HG03432 (cell line): ENCODE measurements around the gene GINS2.

ENCODE experiments used
- ATAC-seq: cut with Tn5 transposase; IDR thresholded peaks from one replicate; pipeline ENCODE4 v1.9.1; 2021; ENCODE audit warnings: mild to moderate bottlenecking, moderate library complexity; ENCODE audit not compliant: unreplicated experiment

Gene GINS2

DNA sequence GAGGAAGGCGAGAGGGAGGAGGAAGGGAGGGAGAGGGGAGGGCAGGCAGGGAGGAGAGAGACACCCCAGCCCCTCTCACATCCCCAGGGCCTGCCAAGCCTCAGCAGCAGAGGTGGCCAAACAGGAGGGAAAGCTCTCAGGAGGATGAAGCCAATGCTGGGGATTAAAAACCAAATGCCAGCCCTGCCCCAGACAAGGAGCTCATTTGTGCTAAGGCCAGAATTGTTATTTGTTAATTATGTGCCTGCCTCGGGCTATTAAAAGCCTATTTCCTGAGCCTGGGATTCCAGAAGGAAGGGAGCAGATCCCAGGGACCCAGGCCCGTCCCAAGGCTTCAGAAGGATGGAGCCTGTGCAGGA is 27.9 kb upstream of the GINS2 start:
- no peak for ATAC-seq

DNA sequence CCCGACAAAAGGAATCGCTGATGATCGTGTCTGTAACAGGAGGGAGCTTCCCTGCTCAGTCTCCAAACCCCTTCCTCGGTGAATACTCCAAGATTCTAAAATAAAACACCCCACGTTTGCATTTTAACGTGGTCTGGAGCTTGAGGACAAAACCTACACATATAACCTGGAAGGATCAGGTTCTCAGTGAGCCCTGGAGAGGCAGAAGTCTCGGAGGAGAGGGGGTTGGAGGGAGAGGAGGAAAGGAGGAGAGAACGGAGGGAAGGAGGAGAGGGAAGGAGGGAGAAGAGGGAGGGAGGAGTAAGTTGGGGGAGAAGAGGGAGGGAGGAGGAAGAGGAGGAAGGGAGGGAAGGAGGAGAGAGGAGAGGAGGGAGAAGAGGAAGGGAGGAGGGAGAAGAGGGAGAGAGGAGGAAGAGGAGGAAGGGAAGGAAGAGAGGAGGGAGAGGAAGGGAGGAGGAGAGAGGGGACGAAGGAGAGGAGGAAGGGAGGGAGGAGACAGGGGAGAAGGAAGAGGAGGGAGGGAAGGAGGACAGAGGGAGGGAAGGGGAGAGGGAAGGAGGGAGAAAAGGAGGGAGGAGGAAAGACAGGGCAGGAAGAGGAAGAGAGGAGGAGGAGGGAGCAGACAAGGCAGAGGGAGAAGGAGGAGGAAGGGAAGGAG is 27.4 kb upstream of the GINS2 start:
- no peak for ATAC-seq

DNA sequence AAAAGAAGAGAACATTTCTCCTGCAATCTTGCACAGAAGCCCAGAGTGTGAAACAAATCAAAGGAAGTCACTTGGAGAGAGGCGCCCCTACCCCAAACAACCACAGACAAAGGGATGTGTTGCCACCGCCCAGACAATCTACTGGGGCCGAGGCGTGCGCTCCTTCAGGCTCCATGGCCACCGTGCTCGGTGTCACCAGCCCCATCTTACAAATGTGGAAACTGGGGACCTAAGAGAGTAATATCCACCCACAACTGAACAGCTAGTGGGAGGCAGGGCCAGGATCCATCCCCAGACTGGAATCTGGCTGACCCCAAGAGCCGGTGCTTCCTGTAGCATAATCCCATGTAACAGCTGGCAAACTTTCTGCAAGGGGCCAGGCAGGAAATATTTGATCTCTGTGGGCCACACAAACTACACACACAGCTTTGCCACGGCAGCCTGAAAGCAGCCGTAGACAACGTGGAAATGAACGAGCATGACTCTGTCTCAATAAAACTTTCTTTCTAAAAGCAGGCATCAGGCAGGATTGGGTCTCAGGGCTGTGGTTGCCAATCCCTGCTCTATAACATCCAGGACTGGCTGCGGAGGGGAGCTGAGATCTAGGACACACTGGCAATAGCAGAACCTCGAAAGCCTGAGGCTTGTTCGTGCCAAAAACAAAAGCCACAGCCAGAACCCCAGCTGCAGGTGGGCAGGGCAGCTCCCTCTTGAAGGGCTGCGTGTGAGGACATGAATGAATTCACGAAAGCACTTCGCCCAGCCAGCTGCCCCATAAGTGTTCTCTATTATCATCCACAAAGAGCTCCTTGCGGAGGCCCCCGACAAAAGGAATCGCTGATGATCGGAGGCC is 26.6 kb upstream of the GINS2 start:
- no peak for ATAC-seq

DNA sequence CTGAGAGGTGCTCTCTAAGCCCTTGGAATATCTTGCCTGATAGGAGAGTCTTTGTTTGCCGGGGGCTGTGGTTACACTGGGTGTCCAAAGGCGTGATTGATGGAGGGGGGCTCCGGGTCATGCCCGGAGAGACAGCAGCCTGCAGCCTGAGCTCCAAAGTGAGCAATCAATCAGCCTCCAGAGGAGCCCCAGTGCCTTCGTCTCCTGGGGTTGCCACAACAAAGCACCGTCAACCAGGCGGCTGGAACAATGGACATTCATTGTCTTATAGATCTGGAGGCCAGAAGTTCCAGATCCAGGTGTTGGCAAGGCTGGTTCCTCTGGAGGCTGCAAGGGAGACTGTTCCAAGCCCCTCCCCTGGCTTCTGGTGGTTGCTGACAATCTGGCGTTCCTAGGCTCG is 24.0 kb upstream of the GINS2 start:
- no peak for ATAC-seq

DNA sequence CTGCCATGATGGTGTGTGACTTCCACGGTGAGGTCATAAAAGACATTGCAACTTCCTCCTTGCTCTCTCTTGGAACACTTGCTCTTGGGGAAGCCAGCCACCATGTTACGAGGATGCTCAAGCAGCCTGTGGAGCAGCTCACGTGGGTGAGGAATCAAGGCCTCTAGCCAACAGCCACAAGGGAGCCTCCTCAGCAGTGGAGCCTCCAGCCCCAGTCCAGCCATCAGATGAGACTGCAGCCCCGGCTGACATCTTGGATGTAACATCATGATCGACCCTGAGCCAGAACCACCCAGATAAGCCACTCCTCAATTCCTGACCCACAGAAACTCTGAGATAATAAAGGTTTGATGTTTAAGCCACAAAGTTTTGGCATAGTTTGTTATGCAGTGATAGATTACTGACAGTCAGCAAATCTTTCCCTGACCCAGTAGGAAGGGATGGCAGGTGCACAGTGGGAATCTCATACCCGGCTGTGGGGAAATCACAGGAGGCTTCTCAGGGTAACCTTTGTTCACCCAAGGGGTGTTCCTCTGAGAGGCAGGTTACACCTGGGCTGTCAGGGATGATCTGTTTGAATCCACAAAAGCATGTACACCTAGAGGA is 23.3 kb upstream of the GINS2 start:
- no peak for ATAC-seq

DNA sequence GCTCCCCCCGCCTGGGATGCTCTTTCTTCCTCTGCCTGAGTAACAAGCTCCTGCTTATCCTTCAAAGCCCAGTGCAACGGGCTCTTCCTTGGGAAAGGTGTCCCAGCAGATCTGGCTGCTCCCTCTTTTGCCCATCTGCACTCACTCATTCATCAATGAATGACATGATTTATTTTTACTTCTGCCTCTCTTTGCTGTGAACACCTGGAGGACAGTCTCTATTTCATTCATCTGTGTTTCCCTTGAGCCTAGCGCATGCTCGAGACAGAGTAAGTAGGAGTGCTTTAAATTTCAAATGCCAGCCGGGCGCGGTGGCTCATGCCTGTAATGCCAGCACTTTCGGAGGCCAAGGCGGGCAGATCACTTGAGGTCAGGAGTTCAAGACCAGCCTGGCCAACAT is 22.0 kb upstream of the GINS2 start:
- no peak for ATAC-seq

DNA sequence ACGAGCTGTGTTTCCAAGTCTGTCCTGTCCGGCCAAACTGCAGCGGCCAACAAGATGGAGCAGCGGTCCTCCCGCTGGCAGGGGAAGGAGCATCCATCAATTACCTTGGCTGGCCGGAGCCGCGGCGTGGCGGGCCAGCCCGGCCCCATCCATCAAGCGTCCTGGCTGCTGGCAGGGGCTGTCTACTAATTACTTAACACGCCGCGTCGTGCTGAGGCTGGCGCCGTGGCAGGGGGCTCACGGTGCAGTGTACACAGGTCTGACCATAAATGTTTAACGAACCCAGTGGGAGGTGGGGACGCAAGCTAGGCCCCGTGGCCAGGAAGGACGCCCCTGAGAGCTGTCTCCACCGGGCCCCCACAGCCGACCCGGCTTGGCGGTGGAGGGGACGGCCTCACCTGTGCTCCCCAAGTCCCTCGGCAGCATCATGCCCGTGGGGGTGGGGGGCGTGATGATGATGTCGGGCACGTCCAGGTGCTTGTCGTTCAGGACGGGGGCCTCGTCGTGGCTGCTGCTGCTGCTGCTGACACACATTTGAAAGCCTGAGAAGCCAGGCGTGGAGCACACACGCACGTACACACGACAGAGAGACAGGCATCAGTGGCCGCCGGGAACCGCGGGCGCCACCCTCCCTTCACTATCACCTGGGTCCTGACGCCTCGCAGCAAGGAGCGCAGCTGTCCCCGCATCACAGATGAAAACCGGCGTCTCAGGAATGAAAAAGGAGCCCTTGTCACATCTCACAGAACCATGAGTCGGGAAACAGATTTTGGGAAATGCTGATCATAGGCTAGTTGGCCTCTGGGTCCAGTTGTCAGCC is 21.2 kb upstream of the GINS2 start:
- no peak for ATAC-seq

DNA sequence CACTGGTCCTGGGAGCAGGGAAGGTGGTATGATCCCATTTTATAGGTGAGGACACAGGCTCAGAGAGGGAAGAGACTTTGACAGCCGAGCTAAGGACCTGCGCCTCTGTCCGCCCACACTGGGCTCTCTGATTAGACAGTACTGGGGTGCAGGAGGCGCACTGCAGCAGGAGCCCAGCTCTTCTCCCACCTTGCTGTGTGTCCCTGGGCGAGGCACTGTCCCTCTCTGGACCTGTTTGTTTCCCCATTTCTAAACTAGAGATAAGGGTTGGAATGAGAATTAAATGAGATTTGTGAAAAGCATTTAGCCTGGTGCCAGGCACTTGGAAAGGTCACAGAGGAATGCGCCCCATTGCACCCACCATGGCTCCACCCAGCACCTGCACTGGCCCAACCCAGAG is 19.6 kb upstream of the GINS2 start:
- ATAC-seq, result no peak

DNA sequence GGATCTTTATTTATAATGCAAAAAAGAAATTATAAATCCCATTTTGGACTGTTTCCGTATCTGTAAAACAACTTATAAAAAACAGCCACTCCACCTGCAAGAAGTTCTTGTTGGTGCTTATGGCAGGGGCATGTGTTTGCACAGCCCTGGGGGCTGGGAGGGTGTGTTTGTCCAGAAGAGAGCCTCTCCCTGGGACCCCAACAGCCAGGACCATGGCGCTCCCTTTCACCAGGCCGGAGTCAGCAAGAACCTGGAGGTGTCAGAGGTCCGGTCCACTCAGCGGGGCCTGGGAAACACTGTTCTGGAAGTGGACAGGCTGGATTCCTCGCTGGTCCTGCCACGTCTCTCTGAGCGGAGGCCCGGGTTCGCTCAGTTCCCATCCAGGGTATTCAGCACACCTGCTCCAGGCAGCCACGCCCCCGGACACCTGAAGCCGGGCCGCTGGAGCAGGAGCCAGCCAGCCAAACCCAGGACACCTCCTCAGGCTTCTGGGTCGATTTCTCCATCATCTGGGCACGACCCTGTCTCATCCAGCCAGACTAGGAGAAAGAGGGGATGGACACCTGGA is 18.9 kb upstream of the GINS2 start:
- ATAC-seq, result no peak

DNA sequence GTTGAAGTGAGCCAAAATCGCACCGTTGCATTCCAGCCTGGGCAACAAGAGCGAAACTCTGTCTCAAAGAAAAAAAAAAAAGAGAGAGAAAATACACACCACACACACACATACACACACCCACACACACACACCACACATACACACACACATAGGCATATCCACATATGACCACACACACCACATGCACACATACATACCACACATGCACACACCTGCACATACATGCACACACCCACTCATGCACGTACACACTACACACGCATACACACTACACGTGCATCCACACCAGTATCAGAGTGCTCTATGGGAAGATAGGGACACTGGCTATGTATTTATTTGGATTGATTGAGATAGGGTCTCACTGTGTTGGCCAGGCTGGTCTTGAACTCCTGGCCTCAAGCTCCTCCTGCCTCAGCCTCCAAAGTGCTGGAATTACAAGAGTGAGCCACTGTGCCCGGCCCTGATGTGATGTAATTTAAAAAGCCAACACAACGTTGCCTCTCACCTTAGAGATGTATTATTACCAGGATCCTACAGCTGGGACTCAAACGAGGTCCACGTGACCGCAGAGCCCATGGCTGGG is 17.8 kb upstream of the GINS2 start:
- ATAC-seq, result no peak

DNA sequence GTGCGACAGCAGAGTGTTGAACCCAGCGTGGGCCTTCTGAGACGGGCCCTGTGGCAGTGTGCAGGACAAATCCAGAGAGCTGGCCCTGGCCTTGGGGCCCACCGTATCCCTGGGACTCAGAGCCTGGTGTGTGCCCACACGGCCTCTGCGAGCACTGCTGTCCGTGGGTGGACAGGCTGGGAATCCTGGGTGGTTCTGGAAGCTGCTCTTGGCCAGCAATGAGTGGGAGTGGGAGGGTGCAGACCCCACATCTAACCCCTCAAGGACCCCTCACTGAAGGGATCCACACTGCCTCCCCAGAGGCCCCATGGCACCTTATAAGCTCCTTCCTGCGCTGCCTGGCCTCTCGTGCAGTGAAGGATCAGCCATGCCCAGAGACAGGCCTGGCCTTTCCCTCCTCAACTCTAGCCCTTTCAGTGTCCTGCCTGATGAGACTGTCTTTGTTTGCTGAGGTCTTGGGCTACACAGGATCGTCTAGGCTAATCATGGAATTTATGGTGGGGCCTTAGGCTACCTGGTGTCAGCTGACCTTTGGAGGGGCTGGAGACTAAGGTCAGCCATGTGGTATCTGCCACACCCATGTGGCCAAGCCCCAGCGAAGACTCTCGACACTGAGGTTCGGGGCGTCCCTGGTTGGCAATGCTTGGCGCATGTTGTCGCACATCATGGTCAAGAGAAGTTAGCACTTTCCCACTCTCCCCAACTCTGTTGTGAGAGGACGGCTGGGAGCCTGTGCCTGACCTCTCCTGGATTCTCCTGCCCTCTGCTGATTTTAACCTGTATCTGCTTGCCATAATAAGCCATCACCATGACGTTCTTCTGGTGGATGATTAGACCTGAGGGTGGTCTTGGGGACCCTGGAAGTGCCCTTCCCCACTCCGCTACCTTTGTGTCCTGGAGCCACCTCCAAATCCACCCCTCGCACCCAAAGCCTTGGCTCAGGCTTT is 16.4 kb upstream of the GINS2 start:
- no peak for ATAC-seq

DNA sequence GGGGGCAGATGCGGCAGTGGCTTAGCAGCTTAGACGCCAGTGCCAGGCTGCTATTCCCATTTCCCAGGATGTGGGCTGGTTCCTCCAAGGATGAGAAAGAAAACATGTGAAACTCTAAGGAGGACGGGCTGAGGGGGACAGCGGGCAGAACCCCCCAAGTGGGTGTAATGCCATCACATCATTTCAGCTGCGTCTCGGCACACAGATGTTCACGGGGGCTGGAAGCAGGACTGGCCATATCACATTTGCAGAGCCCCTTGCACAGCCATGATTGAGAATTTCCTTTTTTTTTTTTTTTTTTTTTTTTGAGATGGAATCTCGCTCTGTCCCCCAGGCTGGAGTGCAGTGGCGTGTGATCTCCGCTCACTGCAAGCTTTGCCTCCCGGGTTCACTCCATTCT is 15.3 kb upstream of the GINS2 start:
- ATAC-seq, result no peak

DNA sequence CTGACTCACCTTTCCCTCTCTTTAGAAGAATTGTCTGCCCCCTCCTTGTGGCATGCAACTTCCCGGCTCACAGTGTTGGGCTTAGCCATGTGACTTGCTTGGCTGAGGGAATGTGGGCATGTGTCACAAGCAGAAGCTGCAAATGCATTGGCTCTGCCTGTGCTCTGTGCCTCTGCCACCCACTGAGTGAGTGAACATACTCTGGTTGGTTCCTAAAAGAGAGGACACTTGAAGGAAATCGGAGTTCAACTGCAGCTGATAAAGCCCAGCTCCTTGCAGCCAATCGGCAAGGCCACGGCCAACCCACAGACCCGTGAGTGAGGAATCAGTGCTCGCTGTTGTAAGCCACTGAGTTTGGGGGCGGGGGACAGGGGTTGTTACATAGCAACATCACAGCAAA is 10.9 kb upstream of the GINS2 start:
- ATAC-seq, result no peak

DNA sequence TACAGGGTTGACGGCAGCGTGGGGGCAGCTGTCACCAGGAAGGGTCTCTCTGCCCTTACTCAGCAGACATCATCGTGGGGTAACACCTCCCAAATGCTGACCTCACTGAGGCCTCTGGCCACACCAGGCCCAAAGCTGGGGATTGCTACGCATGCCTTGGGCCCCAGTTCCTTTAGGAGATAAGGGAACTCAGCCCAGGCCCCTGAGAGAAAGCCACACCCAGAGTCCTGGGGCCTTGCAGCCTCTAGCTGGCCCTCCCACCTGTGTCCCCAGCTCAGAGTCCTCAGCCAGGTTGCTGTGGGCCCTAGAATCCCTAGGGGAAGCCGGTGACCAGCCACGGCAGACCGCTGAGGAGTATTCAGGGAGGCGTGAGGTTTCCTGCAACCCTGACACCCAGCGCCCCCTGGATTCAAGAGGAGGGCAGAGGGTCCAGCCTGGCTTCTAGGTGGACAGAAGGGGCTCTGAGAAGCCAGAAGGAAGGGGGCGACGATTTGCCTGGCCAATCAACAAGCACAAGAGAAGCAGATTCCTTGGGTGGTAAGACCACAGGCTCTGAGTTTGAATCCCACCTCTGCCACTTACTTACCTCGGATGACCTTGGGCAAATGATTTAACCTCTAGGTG is 10.3 kb upstream of the GINS2 start:
- ATAC-seq, result no peak

DNA sequence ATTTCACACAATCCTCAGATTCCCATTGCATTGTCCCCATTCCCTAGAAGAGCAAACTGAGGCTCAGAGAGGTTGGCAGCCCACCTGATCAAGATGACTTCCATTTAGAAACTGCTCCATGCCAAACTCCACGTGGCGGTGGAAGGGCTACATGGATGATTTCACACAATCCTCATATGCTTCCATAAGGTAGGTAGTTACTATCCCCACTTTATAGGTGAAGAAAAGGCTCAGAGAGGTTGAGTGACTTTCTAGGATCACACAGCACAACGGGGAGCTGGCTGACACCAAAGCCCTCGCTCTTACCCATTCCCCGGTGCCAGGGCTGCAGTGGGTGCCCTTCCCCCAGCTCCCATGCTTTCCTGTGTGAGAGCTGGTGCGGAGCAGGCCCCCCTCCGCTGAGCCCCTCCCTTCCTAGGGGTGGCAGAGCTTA is 9.7 kb upstream of the GINS2 start:
- no peak for ATAC-seq

DNA sequence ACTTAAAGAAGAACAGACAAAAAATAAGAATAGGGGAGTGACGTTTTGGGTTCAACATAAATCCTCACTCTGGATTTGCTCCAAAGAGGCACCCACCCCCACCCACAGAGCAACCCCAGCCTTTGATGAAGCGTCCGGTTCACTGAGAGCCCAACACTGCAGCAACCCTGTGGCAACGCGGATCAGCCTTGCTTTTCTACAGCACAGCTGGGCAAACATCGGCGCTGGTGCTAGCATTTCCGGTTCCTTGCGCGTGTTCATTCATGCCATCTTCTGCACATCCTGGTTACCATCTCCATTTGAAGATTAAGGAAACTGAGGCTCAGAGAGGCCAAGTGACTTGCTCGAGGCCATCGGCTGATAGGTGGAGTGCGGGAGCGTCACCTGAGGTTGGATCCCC is 8.7 kb upstream of the GINS2 start:
- no peak for ATAC-seq

DNA sequence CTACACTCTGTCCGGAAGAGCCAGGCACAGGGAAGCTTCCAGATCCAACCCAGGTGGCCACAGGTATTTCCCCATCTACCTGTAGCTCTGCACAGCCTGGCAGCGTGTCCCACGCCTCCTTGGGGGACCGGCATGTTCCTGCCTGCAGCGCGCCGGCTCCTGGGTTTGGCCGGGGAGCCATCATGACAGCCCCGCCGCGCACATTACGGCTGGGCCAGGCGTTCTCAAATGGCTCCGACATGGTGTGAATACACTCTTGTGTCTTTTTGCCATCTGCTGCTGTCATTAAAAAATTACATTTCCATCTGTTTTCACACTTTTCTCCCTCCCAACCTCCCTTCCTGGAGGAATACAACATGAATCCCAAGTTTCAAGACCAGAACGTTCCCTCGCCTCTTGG is 8.0 kb upstream of the GINS2 start:
- no peak for ATAC-seq

DNA sequence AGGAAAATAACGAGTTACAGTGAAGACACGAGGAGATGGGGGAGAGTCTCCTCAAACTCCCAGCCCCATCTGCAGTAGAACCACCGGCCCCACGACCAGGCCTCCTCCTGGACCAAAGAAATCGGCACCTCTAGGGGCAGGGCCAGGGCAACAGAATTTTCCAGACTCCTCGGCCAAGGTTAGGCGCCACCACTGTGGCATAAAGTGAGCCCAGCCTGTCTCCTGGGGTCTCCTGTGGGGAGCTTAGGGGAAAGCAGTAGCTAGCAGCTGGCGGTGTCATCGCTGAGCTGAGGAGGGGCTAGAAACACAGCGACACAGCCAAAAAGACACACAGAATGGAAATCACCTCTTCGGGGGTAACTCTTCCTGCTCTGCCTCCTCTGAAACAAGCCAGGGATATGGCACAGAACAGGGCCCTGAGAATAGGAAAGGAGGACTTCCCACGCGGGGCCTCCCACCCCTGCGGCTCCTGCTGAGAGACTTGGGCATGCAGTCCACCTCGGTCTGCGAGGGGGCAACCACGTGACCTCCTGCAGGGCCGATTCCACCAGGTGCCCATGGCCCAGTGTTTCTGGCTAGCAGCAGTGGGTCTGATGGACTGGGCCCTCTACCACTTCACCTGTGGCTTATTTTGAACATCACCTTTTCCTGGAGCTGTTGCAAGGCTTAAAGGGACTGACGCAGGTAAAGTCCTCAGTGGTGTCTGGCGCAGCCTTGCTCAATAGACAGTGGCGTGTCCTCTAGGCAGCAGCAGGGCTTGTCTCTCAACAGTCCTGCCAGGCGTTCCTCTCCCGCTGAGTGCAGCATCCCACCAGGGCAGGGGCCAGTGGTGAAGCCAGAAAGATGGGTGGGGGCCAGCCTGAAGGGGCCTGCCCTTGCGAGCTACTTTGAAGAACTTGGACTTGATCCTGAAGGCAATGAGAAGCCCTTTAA is 6.7 kb upstream of the GINS2 start:
- no peak for ATAC-seq
